HG02973 (cell line): ENCODE measurements around the gene ERCC1.
"Not testable (repeated sequence)": the region's sequence is repeated elsewhere in the genome, so short reads cannot be mapped to it uniquely, and the experiment has no call there.

Experiments
- ATAC-seq: cut with Tn5 transposase; IDR thresholded peaks from one replicate; pipeline ENCODE4 v1.9.1; 2021; ENCODE audit warnings: moderate library complexity; ENCODE audit not compliant: unreplicated experiment

Gene ERCC1

DNA sequence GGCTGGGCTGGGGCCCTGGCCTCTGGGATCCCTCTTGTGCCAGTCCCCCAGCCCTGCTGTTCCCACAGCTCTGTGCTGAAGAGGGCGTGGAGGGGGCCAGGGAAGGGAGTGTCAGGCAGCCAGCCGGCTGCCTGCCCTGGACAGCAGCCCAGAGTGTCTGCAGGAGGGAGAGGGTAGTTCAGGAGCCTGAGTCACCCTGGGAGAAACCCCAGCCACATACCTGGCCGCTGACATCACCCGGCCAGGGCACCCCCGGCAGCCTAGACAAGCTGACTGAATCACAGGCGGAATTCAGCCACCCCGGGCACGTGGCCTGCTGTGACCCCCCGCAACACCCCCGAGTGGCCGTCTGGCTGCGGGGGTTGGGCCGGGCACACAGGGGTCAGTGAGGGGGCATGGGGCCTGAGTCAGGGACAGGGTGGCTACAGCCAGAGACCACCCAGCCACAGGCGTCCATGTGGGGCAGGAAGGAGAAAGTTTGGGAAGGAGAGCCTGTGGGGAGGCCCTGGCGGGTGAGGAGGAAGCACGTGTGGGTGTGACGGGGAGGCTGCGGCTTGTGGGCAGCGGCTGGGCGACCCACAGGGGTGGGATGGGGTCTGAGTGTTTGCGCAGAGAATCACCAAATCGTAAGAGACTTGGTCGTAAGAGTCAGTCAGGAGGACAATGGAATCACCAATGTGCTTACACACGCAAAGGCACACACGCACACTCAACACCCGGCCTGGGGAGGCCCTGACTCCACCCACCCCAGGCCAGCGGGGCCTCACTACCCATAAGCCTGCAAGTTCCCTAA lies 32.2 kb upstream of the ERCC1 start:
- ATAC-seq = peak; percentile 37

DNA sequence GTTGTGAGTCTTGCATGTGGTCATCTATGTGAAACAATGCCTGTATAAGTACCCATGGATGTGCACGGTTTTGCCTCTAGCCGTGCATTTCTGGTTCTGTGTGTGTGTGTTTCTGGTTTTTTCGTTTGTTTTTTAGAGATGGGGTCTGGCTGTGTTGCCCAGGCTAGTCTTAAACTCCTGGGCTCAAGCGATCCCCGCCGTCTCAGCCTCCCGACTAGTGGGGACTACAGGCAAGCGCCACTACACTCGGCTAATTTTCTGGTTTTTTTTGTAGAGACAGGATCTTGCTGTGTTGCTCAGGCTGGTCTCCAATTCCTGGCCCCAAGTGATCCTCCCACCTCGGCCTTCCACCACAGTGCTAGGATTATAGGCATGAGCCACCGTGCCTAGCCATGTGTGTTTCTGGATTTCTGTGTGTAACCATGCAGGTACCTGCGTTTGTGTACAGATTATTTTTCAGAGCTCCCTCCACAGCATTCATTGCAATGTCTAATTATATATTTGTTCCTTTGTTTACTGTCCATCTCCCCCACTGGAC lies 28.2 kb upstream of the ERCC1 start:
- ATAC-seq = no peak

DNA sequence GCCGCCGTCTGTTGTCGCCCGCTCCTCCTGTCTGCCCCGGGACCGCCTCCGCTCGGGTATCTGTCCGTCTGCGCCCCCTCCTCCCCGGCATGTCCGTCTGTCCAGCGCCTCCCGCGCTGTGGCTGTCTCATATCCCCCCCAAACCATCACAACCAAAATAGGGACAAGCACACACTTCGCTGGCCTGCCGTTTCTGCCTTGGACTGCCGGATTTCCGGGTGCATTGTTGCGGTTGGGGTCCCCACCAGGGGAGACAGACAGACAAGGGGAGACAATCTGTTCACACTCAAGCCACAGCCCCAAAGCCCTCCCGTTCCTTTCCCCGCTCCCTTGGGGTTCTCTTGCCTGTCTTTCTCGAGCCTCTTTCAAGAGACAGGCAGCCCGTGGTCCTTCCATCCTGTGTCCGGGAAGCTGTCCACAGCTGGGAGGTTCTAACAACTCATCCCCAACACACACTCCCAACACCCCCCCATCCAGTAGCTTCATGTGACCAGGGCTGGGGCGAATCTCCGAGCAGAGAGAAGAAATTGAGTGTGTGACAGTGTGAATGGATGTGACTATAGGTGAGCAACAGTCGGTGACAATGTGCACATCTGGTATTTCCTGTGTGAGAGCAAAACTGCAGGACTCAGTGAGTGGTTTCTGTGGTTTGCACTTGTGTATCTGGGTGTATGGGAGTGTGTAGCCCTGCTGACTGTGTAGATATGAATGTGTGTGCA lies 27.6 kb upstream of the ERCC1 start:
- ATAC-seq = peak; percentile 11

DNA sequence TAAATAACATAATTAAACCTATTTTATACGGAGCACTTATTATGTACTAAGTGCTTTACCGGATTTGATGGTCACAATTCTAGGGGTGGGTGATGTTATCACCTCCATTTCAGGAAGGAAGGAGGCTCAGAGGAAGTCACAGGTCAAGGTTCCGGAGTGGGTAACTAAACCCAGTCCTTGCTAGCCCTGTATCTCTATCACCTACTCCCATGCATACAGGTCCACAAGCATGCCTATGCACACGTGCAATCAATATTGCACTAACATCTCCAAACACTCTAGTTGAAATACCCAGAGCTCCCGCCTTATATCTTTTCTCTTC lies 26.3 kb upstream of the ERCC1 start:
- no peak for ATAC-seq

DNA sequence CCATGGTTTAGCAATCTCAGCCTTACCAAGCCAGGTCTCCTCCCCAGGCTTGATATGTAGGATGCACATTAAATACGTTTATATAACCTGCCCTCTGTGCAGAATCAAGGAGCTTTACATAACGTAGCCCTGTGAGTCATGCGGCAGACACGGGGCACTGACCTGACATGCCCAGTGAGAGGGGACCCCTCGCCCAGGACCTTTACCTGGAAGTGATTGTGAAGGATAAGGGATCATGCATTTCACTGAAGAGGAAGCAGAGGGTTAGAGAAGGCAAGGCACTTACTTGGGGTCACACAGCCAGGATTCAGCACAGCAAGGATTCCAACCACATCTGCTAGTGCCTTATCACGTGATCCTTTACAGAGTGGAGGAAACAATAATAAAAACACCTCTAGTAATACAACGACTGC lies 25.2 kb upstream of the ERCC1 start:
- ATAC-seq = no peak

DNA sequence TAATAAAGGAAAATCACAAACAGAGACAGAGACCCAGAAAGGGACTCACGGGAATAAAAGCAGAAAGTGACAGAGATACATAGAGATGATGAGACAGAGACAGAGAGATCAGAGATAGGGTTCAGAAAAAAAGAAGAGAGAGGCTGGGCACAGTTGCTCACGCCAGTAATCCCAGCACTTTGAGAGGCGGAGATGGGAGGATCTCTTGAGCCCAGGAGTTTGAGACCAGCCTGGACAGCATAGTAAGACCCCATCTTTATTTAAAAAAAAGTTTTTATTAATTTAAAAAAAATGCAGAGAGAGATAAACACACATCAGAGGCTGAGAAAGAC lies 24.7 kb upstream of the ERCC1 start:
- ATAC-seq = no peak

DNA sequence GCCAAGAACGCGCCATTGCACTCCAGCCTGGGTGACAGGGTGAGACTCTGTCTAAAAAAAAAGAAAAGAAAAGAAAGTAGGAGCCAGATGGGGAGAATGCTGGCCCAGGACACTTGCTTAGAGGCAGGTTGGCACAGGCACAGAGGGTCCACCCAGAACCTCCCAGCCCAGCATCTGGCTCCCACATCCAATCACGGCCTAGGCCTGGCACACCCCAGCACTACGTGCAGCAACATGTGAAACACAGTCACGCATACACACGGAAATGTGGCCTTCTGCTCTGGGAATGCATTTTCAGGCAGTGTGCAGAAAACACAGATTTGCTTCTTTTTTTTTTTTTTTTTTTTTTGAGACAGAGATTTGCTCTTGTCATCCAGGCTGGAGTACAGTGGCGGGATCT lies 23.2 kb upstream of the ERCC1 start:
- ATAC-seq = no peak

DNA sequence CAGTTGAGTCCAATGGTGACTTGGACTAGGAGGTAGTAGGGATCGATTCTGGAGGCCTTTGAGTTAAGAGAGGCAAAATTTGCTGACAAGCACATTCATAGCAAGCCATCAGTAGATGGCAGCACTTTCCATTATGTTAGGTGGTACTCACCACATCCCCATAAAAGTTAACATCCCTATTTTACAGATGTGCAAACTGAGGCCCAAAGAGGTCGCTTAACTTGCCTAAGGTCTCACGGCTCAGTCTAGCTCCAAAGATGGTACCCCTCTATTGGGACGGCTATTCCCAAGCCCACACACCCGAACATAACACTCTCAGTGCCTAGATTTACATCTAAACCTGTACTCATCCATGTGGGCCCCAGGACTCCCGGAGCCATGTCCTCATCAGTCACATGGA lies 22.6 kb upstream of the ERCC1 start:
- ATAC-seq = no peak

DNA sequence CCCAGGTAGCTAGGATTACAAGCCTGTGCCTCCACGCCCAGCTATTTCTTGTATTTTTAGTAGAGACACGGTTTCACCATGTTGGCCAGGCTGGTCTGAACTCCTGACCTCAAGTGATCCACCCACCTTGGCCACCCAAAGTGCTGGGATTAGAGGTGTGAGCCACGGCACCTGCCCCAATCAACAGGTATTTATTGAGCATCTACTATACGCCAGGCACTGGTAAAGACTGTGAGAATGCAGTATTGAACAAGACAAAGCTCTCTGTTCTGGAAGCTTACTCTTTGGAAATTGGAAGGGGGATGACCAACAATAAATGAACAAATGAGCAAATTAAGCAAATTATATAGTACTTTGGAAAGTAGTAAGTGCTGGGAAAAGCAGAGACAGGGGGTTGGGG lies 21.4 kb upstream of the ERCC1 start:
- ATAC-seq = no peak

DNA sequence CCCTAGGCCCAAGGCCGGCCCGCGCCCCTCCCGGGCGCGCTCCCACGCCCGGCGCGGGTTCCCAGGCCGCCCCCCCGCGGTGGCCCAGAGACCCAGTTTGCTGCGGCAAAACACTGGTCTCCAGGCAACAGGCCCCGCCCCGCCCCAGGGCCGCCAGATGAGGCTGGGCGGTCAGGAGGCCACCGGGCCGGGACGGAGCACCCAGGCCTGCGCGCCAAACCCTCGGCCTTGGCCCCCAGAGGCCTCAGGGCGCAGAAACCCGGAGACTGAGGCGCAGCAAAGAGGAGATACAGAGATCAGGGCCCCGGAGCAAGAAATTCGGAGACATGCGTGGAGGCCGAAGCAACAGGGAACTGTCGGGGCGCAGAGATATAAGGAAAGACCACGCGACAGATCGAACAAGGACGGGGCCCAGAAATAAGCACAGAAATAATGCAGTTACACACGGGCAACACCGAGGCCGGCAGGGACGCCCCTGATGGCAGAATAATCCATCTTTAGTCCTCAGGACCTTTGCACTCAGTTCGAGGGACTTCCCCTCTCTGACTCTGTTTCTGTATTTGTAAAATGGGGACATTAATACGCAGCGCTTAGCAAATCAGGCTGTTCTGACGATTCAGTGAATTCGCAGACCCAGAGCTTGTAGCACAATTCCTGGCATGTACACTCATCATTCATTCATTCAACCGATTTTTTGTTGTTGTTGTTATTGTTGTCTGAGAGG lies 20.8 kb upstream of the ERCC1 start:
- ATAC-seq = peak; percentile 44

DNA sequence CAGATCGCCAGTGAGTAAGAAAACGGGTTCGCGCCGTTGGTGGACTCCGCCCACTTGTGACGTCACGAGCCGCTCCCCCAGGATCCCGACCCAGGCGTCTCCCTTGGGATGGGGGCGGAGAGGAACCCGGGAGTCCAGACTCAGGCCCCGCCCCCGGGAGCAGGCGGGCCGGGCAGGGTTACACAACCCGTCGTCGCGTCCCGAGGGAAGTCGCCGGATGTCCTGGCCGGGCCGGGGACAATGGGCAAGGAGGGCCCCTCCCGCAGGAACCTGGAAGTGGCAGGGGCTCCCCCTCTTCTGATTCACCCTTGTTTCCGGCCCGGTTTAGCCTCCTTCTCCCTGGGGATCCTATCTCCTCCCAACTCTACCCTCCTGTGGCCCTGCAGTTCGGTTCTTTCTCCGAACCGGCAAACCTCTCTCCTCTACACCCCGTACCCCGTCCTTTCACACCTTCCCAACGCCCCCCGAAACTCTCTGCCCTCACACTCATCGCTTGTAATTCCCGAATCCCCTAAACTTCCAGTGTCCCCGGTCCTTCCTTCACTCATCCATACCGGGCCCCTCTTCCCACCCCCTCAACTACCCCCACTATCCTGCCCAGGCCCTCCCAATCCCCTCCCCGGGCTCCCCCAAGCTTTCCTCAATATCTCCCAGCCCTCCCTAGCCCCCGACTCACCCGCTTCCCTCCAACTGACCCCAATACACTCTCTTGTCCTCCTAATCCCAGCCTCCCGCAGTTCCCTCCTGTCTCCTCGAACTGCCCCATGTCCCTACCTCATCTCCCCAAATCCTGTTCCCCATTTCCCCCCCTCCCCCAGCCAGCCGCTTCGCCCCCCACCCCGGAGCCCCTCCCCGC lies 20.0 kb upstream of the ERCC1 start:
- no peak for ATAC-seq

DNA sequence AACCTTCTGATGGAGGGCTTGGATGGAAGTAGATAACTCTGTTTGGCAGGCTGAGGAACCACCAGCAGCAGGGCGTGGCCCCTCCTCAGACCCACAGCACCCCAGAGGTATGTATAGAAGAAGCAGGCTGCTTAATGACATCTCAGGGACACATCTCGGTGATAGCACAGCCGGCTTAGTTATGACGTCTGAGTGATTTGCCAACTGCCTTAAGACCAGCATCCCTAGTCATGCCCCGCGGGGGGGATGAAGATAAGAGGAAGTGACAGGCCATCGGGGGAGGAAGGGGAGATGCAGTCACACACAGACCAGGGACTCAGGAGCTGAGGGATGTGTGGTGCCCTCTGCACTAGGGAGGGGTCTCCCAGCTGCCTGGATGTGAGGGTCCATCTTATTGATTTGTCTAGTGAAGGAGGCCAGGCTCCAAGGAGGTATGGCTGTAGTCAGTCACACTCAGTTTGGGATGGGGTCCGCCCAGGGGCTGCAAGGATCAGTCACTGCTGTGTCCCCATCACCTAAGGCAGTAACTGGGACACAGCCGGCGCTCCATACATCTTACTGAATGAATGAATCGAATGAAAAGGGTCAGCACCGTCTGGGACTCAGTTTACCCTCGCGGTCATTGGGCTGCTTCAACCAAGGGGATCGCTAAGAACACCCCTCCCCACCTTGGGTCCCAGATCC lies 19.2 kb upstream of the ERCC1 start:
- no peak for ATAC-seq

DNA sequence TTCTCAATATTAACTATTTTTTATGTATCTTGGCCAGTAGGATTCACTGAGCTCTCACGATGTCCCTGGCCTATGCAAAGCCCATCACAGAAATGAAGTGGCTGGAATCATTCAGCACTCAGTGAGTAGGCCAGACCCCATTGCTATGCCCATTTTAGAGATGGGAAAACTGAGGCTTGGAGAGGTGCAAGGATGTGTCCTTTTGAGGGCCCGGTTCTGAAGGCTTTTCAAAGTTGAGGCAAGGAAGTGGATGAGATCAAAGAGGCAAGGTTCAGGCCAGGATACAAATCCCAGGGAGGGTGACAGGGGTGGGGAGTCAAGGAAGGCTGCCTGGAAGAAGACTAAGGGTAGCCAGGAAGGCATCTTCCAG lies 18.7 kb upstream of the ERCC1 start:
- no peak for ATAC-seq

DNA sequence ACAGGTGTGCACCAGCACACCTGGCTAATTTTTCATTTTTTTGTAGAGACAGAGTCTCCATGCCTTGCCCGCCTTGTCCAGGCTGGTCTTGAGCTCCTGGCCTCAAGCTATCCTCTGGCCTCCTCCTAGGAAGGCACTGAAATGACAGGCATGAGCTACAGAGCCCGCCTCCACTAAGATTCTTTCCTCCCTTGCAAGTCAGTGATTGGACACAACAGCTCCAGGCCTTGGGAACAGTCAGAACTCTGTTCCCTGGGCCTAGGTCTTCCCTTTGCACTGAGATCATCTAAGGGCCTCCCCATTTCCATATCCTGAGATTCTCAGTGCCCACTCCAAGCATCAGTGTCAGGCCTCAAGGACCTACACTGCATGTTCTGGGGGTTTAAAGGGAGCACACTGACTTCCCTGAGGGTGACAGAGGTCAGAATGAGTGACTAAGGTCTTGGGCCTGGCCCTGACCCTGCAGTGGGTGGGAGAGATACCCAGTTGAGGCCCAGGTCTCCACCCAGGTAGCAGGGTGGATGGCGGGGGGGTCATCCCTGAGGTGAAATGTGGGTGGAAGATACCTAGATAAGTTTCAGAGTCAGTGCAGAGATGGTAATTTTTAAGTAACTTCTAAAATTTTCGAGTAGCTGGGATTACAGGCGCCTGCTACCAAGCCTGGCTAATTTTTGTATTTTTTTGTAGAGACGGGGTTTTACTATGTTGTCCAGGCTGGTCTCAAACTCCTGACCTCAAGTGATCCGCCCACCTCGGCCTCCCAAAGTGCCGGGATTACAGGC lies 17.3 kb upstream of the ERCC1 start:
- ATAC-seq = no peak

DNA sequence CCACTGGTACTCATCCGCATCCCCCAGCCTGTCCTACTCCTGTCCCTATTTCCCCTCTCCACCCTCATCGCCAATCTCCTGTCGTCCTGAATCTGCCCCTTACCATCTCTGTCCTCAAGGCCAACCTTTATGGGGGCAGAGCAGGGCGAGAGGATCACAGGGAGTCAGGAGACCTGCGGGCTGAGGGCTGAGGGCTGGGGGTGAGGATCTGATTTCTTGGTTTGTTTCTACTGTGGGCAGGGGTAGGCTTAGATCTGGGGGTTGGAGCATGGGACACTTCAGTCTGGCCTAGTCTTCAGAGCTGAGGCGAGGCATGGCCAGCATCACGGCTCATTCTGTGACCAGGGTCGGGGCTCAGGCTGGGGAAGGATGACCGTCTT lies 16.5 kb upstream of the ERCC1 start:
- no peak for ATAC-seq

DNA sequence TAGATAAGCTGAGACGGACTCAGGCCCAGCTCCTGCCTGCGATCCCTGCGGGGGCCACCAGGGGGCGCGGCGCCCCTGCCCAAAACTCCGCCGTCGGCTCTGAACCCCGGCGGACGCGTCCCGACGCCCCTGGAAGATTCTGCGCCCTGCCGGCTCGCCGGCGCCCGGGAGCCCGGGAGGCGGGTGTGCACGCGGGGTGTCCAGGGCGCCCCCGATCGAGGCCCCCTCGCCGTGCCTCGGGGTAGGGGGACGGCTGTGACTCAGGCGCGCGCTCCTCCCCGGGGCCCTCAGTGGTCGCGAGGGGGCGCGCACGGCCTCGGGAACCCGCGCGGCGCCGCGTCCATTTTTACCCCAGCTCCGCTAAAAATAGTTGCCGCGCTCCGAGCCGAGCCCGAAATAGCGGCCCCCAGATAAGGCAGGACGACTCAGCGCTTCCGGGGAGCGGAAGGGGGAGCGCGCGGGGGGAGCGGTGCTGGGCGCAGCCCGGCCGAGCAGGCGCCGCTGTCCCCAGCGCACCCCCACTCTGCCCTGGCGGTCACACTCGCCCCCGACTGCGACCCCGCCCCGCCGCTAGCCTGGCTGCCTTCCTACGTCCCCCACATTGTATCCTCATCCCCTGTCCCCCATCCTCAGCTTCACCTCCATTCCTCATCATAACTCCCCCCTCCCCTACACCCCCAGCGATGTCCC lies 16.0 kb upstream of the ERCC1 start:
- peak; percentile 32 for ATAC-seq

DNA sequence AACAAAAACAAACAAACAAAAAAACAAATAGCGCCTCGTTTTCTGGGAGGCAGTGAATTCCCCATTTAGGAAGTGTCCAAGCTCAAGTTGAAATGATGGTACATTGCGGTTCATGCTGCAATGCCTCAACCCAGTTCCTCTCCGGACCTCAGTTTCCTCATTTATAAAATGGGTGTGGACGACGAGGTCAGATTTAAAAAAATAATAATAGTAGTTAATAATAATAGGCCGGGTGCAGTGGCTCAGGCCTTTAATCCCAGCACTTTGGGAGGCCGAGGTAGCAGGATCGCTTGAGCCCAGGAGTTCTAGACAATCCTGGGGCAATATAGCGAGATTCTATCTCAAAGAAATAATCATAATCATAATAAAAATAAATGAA lies 15.5 kb upstream of the ERCC1 start:
- no peak for ATAC-seq

DNA sequence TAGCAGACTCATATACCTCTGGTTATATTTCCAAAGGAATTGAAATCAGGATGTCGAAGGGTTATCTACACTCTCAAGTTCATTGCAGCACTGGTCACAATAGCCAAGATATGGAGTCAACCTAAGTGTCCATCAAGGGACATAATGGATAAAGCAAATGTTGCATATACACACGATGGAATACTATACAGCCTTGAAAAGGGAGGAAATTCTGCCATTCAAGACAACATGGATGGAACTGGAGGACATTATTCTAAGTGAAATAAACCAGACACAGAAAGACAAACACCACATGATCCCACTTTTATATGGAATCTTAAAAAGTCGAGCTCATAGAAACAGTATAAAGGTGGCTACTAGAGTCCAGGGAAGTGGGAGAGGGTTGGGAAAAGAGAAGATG lies 13.6 kb upstream of the ERCC1 start:
- no peak for ATAC-seq

DNA sequence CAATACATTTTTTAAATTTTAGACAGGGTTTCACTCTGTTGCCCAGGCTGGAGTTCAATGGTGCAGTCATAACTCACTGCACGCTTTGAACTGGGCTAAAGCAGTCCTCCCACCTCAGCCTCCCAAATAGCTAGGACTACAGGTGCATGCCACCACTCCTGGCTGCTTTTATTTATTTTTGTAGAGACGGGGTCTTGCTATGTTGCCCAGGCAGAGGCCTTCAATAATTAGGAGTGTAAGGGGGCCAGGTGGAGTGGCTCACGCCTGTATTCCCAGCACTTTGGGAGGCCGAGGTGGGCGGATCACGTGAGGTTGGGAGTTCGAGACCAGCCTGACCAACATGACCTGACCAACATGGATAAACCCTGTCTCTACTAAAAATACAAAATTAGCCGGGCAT lies 8.8 kb upstream of the ERCC1 start:
- ATAC-seq = not testable (repeated sequence)
